GM19099 (cell line): ENCODE measurements around the gene BNIP1.

Source experiments
- POLR2A ChIP-seq: IDR thresholded peaks from 3 replicates; pipeline ENCODE4 v1.6.1; 2011; ENCODE audit warnings: low read depth; ENCODE audit not compliant: insufficient read length; ENCODE audit errors: extremely low read depth

Gene BNIP1

GRCh38 chr5:173144200-173145176 lies at the start of gene BNIP1:
BNIP1 (plus strand) TSS chr5:173144531; CDS start chr5:173144546, 15 bp downstream.
- TF ChIP-seq POLR2A, result peak; percentile 73

GRCh38 chr5:173098787-173099186 lies 45.5 kb upstream of the BNIP1 start:
- TF ChIP-seq POLR2A, result no peak

GRCh38 chr5:173099461-173099860 lies 44.9 kb upstream of the BNIP1 start:
- TF ChIP-seq POLR2A, result no peak

- no peak for TF ChIP-seq POLR2A
These were observed 43.1 kb upstream of the BNIP1 start for GRCh38 chr5:173101245-173101644.

GRCh38 chr5:173103411-173103810 lies 40.9 kb upstream of the BNIP1 start:
- TF ChIP-seq POLR2A, result no peak

GRCh38 chr5:173108914-173109313 lies 35.4 kb upstream of the BNIP1 start:
- no peak for TF ChIP-seq POLR2A

- no peak for TF ChIP-seq POLR2A
These were observed 29.8 kb upstream of the BNIP1 start for GRCh38 chr5:173114536-173114935.

GRCh38 chr5:173119719-173120118 lies 24.6 kb upstream of the BNIP1 start:
- TF ChIP-seq POLR2A, result no peak

GRCh38 chr5:173123416-173123815 lies 20.9 kb upstream of the BNIP1 start:
- no peak for TF ChIP-seq POLR2A

GRCh38 chr5:173138707-173139106 lies 5.6 kb upstream of the BNIP1 start:
- no peak for TF ChIP-seq POLR2A

- no peak for TF ChIP-seq POLR2A
These were observed 4.7 kb upstream of the BNIP1 start for GRCh38 chr5:173139631-173140030.

- no peak for TF ChIP-seq POLR2A
These were observed 3.6 kb upstream of the BNIP1 start for GRCh38 chr5:173140769-173141168.

GRCh38 chr5:173143567-173143966 lies 764 bp upstream of the BNIP1 start:
- no peak for TF ChIP-seq POLR2A

GRCh38 chr5:173148354-173148753 lies 4.0 kb downstream of the BNIP1 start:
- no peak for TF ChIP-seq POLR2A

GRCh38 chr5:173152547-173152946 lies 8.2 kb downstream of the BNIP1 start:
- TF ChIP-seq POLR2A, result no peak

GRCh38 chr5:173153842-173154241 lies 9.5 kb downstream of the BNIP1 start:
- no peak for TF ChIP-seq POLR2A

GRCh38 chr5:173155912-173156311 lies 11.6 kb downstream of the BNIP1 start:
- no peak for TF ChIP-seq POLR2A

- TF ChIP-seq POLR2A, result no peak
These were observed 14.0 kb downstream of the BNIP1 start for GRCh38 chr5:173158366-173158765.
